Measurements from ENCODE around the gene GGTLC3. TPM values are rescaled to one million over a fixed set of nuclear protein-coding genes. Genes with fewer than 3 reads are reported as not detected.
"Not testable (repeated sequence)": the region's sequence is repeated elsewhere in the genome, so short reads cannot be mapped to it uniquely, and the experiment has no call there.

The GGTLC3 gene
- total RNA-seq, 1 donor from 2014 or later, result 8.0 TPM

DNA sequence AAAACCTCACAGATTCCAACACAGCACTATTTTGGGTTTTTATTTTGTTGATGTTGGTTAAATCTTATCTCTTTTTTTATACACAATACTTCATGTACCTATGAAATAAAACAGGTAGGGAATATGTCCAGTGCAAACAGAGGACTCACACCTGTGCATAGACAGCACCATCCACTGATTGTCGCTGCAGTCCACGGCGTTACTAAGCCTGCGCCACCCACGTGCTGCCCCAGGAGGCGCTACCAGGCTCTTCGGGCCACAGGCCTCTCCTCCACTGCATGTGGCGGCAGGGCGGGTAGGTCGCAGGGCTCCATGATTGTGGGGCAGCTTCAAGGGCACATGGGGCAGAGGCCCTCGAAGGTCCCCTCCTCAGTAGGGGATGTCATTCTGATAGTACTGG lies 15.7 kb upstream of the GGTLC3 start:
- H3K27ac ChIP-seq; DNase-seq; ATAC-seq; H3K36me3 ChIP-seq; H3K27me3 ChIP-seq (ENCODE audit: low read depth); intact Hi-C loops (cut with DNase I); H3K4me1 ChIP-seq; H3K4me3 ChIP-seq; H3K9me3 ChIP-seq: not testable (repeated sequence)

DNA sequence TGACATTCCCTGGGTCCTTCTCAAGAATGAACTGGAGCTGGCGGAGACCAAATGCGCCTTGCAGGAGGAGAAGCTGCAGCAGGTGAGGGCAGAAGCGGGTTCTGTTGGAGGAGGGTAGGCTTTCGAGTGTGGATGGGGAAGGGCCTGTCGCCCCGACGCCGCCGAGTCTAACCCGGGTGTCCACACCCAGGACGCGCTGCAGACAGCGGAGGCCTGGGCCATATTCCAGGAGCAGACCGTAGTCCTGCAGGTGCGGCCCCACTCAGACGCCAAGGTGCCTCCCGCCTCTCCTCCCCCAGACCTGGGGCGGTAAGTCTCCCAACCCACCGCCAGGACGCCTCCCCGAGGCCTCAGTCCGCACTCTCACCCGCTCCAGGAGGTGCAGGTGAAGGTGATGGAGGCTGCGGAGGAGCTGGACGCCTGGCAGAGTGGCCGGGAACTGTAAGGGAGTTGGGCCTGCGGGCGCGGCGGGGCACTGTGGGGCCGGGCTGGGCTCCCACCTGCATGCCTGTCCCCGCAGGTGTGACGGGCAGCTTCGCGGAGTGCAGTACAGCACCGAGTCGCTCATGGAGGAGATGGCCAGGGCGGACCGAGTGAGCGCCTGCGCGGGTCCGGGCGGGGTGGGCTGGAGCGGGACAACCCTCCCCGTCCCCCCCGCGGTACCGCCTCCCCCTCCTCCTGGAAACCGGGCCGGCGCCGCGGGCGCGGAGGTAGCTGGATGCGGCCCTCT lies 11.6 kb upstream of the GGTLC3 start:
- H3K9me3 ChIP-seq; H3K4me3 ChIP-seq; intact Hi-C loops (cut with DNase I); H3K27ac ChIP-seq; H3K4me1 ChIP-seq; H3K27me3 ChIP-seq (ENCODE audit: low read depth); H3K36me3 ChIP-seq; DNase-seq: not testable (repeated sequence)
- ATAC-seq, result peak; percentile 28 to 50

DNA sequence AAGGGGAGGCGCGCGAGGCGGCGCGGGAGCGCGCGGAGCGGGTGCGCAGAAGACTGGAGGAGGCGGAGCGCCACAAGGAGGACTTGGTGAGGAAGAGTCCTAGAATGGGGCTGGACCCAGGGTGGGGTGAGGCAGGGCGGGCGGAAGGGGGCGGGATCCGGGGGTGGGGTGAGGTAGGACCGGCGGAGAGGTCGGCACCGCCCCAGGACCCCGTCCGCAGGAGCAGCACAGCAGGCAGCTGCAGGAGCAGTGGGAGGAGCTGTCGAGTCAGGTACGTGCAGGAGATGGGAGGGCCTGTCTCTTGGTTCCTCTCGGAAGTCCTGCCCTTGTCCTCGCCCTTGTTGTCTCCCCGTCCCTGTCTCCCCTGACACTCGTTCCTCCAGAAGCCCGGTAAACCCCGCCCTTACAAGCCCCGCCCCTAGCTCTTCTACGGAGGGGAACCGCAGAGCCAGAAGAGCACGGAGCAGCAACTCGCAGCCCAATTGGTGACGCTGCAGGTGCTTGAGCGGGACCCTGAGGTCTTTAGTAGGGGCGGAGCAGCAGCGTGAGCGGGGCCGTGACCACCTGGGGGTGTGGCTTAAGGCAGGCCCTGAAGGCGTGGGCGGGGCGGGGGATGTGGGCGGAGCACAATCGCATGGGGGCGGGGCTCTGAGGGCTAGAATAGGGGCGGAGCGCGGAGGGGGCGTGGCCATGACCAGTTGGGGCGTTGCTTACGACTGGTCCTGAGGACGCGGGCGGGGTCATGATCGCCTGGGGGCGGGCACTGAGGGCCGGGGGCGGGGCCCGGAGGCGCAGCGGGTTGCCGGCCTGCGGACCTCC lies 10.8 kb upstream of the GGTLC3 start:
- H3K27ac ChIP-seq; H3K4me1 ChIP-seq; H3K9me3 ChIP-seq; intact Hi-C loops (cut with DNase I); H3K27me3 ChIP-seq (ENCODE audit: low read depth); H3K36me3 ChIP-seq: not testable (repeated sequence)
- DNase-seq, result peak; percentile 93
- peak overlapping the region; percentile 42 for H3K4me3 ChIP-seq
- peak; percentile 97 to 98 for ATAC-seq

DNA sequence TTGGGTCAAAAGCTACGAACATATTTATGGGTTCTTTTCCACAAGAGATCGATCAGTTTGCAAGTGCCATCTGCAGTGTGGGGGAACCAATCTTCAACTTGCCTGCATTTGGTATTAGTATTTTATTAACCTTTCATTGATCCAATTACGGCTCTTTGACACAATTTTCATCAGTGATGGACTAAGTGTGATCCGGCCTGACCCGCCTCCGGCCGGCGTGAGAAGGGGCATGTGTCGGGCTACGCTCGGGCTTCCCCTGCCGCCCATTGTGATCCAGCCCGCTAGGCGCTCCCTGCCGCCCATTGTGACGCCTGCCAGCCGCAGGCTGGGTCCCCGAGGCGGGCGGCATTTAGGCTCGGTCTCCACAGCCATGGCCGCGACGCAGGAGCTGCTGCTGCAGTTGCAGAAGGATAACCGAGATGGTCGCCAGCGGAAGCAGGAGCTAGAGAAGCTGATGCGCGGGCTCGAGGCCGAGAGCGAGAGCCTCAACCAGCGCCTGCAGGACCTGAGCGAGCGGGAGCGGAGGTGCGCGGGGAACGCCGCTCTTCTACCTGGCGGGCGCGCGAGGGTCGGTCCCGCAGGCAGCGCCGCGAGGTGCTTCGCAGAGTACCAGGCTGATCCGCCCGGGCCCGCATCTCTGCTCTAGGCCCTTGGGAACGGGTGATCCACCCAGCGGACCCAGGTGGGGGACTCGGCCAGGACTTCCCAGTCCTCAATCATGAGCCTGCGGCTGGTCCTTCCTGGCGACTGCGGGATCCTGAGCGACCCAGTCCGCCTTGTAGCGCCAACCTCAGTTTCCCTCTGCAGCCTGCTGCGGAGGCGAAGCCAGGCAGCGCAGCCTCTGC lies 10.0 kb upstream of the GGTLC3 start, which contains the start of gene TMEM191B:
Gene TMEM191B, plus strand, starts transcription at position 51 of the 845 bp plus-strand sequence. Its CDS starts 179 bp downstream, at position 230.
- H3K36me3 ChIP-seq; H3K9me3 ChIP-seq; H3K4me1 ChIP-seq; intact Hi-C loops (cut with DNase I); DNase-seq; H3K27me3 ChIP-seq (ENCODE audit: low read depth); H3K27ac ChIP-seq: not testable (repeated sequence)
- ATAC-seq, result peak; percentile 21 to 38
- peak within 1 kb of the TSS; percentile 42 for H3K4me3 ChIP-seq

DNA sequence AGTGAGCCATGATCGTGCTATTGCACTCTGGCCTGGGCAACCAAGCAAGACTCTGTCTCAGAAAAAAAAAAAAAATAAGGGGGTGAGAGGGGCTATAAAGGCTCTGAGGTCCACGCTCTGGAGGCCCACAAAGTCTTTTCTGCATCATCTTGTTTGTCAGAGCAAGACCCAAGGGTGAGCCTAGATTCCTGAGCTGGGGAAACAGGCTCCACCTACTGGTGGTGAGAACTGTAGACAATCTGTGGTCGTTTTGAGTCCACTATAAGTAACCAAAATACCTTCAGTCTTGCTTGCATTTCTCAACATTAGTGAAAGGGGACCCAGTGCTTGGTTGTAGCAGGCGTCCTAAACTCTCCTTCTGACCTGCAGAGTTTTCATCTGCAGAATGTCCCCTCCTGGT lies 5.4 kb upstream of the GGTLC3 start:
- H3K9me3 ChIP-seq; H3K4me3 ChIP-seq; H3K4me1 ChIP-seq; H3K27ac ChIP-seq; DNase-seq; H3K36me3 ChIP-seq; H3K27me3 ChIP-seq (ENCODE audit: low read depth); intact Hi-C loops (cut with DNase I): not testable (repeated sequence)
- peak in 1 of 2 donors; percentile 48 for ATAC-seq

DNA sequence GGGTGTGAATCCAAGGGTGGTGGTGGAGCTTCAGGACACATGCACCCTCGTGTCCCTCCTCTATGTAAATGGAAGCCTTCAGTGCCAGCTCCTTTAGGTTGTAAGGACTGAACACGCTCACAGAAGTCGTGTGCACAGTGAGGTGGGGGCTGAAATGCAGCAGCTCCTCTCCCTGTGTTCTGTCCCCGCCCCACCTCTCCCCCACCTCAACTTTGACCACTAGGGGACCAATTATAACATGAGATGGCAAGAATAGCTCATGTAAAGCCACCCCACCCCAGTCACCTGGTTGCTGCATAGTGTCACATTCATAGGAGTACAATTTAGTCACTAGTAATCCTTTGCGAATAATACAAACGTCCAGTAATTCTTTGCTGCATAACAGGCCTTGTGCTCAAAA lies 4.8 kb upstream of the GGTLC3 start:
- H3K4me3 ChIP-seq; DNase-seq; H3K36me3 ChIP-seq; H3K27me3 ChIP-seq (ENCODE audit: low read depth); H3K27ac ChIP-seq; H3K9me3 ChIP-seq; H3K4me1 ChIP-seq; intact Hi-C loops (cut with DNase I); ATAC-seq: not testable (repeated sequence)

DNA sequence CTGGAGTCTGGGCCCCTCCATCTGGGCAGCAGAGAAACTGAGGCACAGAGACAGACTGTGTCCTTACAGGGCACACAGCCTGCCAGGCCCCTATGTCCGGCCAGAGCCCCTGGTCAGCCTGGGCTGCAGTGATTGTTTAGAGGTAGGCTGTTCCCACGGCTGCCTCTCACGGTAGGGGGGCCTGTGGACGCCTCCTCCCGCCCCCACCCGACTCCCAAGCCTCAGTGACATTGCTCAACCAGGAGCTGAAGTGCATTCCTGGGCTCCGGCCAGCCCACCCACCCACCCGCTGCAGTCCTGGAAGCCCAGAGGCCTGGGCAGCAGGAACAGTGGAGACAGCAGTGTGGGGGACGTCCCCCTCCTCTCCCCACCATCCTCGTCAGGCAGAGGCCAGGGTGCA lies 4.5 kb downstream of the GGTLC3 start:
- H3K4me1 ChIP-seq; DNase-seq; intact Hi-C loops (cut with DNase I); H3K36me3 ChIP-seq; H3K27me3 ChIP-seq (ENCODE audit: low read depth); H3K4me3 ChIP-seq; H3K27ac ChIP-seq; ATAC-seq; H3K9me3 ChIP-seq: not testable (repeated sequence)

DNA sequence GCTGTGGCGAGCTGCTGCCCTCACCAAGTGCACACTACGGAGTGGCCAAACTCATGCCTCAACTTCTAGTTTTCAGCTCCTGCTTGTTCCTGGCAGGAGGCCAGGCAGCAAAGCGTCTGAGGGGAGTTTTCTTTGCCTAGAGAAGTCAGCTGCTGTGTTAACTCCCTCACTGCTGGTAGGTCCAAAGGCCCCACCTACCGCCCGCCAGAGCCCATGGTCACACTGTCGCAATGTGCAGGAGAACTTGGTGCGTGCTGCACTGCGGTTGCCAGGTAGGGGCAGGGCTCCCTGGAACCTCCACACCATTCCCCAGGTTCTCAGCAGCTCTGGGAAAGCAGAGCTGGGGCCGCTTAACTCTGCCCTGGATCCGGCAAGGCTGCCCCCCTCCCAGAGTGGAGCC lies 5.6 kb downstream of the GGTLC3 start:
- H3K27me3 ChIP-seq (ENCODE audit: low read depth); ATAC-seq; H3K27ac ChIP-seq; H3K36me3 ChIP-seq; DNase-seq; H3K4me3 ChIP-seq; H3K4me1 ChIP-seq; H3K9me3 ChIP-seq; intact Hi-C loops (cut with DNase I): not testable (repeated sequence)

DNA sequence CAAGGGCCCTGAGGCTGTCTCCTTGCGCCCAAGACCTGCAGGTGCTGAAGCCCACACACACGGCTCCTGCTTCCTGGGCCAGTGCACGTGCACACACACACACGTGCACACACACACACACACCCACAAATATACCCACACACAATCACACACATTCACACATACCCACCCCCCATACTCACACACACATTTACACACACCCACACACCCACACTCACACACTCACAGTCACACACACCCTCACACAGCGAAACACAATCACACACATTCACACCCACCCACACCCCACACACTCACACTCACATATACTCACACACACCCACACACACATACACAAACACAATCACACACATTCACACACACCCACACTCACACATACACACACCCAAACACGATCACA lies 6.6 kb downstream of the GGTLC3 start:
- ATAC-seq; H3K4me3 ChIP-seq; H3K27me3 ChIP-seq (ENCODE audit: low read depth); H3K36me3 ChIP-seq; intact Hi-C loops (cut with DNase I); H3K9me3 ChIP-seq; DNase-seq; H3K4me1 ChIP-seq; H3K27ac ChIP-seq: not testable (repeated sequence)

DNA sequence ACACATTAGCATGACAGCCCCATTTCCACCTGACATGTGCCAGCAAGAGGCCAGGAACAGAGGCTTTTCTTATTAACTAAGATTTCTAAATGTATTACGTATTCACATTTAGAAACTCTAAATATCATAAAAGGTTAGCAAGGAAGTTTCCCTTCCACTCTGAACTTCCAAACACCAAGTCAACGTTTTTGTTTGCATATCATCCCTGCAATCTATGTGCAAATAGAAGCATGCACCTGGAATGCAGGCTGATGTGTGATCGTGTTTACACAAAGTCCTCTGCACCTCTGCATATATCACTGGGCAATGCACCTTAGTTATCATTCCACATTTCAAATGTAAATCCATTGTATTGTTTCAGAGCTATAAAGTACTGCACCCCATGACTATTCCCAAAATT lies 21.7 kb downstream of the GGTLC3 start:
- H3K4me1 ChIP-seq; intact Hi-C loops (cut with DNase I); ATAC-seq; DNase-seq; H3K27me3 ChIP-seq (ENCODE audit: low read depth); H3K9me3 ChIP-seq; H3K4me3 ChIP-seq; H3K27ac ChIP-seq; H3K36me3 ChIP-seq: not testable (repeated sequence)

Other genes starting within 250 kb of the GGTLC3 start
- 7.6 TPM for gene TMEM191B, start 9.6 kb upstream of the GGTLC3 start, total RNA-seq
- gene RIMBP3, start 93.8 kb upstream of the GGTLC3 start, total RNA-seq, result 1.6 TPM

Measured in lower lobe of right lung (tissue), 2 donors.